SU-DHL-6 (cell line): ENCODE results near the gene DUSP16.

Experiments
- H2AFZ ChIP-seq: fragments of 200-600 bp; sonication (generic); 2 replicates; pipeline ENCODE4 v1.6.1; 2014; ENCODE audit warnings: low read depth, mild to moderate bottlenecking, moderate library complexity, mixed read lengths, antibody characterized with exemption, low read length; ENCODE audit not compliant: severe bottlenecking
- H3F3A ChIP-seq: fragments of 200-600 bp; shearing (Covaris generic); 2 replicates; pipeline ENCODE4 v1.6.0; 2016; ENCODE audit warnings: antibody characterized with exemption, mild to moderate bottlenecking; ENCODE audit not compliant: insufficient read depth
- H3K27ac ChIP-seq: fragments of 200-600 bp; sonication (generic); 2 replicates; pipeline ENCODE4 v1.5.1; 2016; ENCODE audit warnings: low read depth, mild to moderate bottlenecking, low read length, moderate library complexity, mixed read lengths
- H3K27me3 ChIP-seq: fragments of 200-600 bp; sonication (generic), shearing (Covaris generic); 2 replicates; pipeline ENCODE4 v1.6.0; 2014; ENCODE audit warnings: mild to moderate bottlenecking, low read length
- H3K36me3 ChIP-seq: fragments of 200-600 bp; sonication (generic); 2 replicates; pipeline ENCODE4 v1.6.1; 2014; ENCODE audit warnings: mild to moderate bottlenecking, low read length, mixed read lengths
- H3K4me2 ChIP-seq: fragments of 300-600, 200-600 bp; shearing (Covaris generic), sonication (generic); 2 replicates; pipeline ENCODE4 v1.6.0; 2014; ENCODE audit warnings: low read length, low read depth, mild to moderate bottlenecking; ENCODE audit not compliant: poor library complexity, severe bottlenecking
- H3K4me3 ChIP-seq: fragments of 200-600 bp; sonication (generic); 2 replicates; pipeline ENCODE4 v1.5.1; 2014; ENCODE audit warnings: antibody characterized with exemption, low read length, mild to moderate bottlenecking, mixed read lengths; ENCODE audit not compliant: insufficient read depth, poor library complexity, severe bottlenecking
- H3K79me2 ChIP-seq: fragments of 200-600 bp; sonication (generic); 2 replicates; pipeline ENCODE4 v1.6.1; 2014; ENCODE audit warnings: mild to moderate bottlenecking, low read length, moderate library complexity; ENCODE audit not compliant: insufficient read depth
- H3K9ac ChIP-seq: fragments of 200-600 bp; sonication (generic); 2 replicates; pipeline ENCODE4 v1.7.0; 2014; ENCODE audit warnings: mild to moderate bottlenecking, low read length
- H3K9me2 ChIP-seq: fragments of 200-600 bp; sonication (generic); replicated peaks from 2 replicates; pipeline ENCODE4 v1.6.1; 2014; ENCODE audit warnings: low read length; ENCODE audit not compliant: insufficient read depth
- H3K9me3 ChIP-seq: fragments of 200-600 bp; sonication (generic); 2 replicates; pipeline ENCODE4 v1.6.1; 2014; ENCODE audit warnings: low read length, mixed read lengths; ENCODE audit not compliant: insufficient read depth
- H4K20me1 ChIP-seq: fragments of 200-600 bp; sonication (generic); 2 replicates; pipeline ENCODE4 v1.6.1; 2014; ENCODE audit warnings: low read depth, mild to moderate bottlenecking, antibody characterized with exemption, low read length, moderate library complexity, mixed read lengths
- CTCF ChIP-seq: fragments of 200-600 bp; sonication (generic); IDR thresholded peaks from one replicate; pipeline ENCODE4 v1.5.1; 2017; ENCODE audit warnings: antibody characterized with exemption, mild to moderate bottlenecking, low read length, moderate library complexity; ENCODE audit not compliant: insufficient read depth, poor library complexity, severe bottlenecking
- EZH2phosphoT487 ChIP-seq: fragments of 200-600 bp; sonication (generic), shearing (Covaris generic); conservative IDR thresholded peaks from 2 replicates; pipeline ENCODE4 v1.6.1; 2018; ENCODE audit warnings: mild to moderate bottlenecking, antibody characterized with exemption, low read length, moderate library complexity, mixed read lengths

DUSP16 gene

GRCh38 chr12:12510141-12510540 is 52.5 kb downstream of the DUSP16 start:
- Histone ChIP-seq H3K79me2 (no peaks in the 10 kb centered on the region), H3K4me3 (no peak overlapping the region), H3K9me2 (no peaks in the 10 kb centered on the region), H3K4me2 (no peak overlapping the region), H3K27me3 (no peaks in the 10 kb centered on the region), H4K20me1 (no peaks in the 10 kb centered on the region), H3K36me3 (no peaks in the 10 kb centered on the region), H3K9me3 (no peaks in the 10 kb centered on the region), H3F3A (no peaks in the 10 kb centered on the region), H2AFZ (no peak overlapping the region), H3K9ac (no peak overlapping the region), H3K27ac (no peak overlapping the region)
- TF ChIP-seq EZH2phosphoT487, result no peak
- TF ChIP-seq CTCF, result no peak

GRCh38 chr12:12508612-12509011 is 54.1 kb downstream of the DUSP16 start:
- no peak overlapping the region for H3K4me2 ChIP-seq
- H3K36me3 ChIP-seq, result no peaks in the 10 kb centered on the region
- no peaks in the 10 kb centered on the region for H3F3A ChIP-seq
- H3K4me3 ChIP-seq, result no peak overlapping the region
- H3K9me3 ChIP-seq, result no peaks in the 10 kb centered on the region
- no peaks in the 10 kb centered on the region for H4K20me1 ChIP-seq
- H2AFZ ChIP-seq, result no peak overlapping the region
- no peaks in the 10 kb centered on the region for H3K79me2 ChIP-seq
- no peak overlapping the region for H3K9ac ChIP-seq
- H3K27me3 ChIP-seq, result no peaks in the 10 kb centered on the region
- no peak for TF ChIP-seq CTCF
- no peak for TF ChIP-seq EZH2phosphoT487
- H3K27ac ChIP-seq, result no peak overlapping the region
- H3K9me2 ChIP-seq, result no peaks in the 10 kb centered on the region

- Histone ChIP-seq H3K4me3 (no peak overlapping the region), H3K36me3 (no peaks in the 10 kb centered on the region), H3F3A (no peaks in the 10 kb centered on the region), H3K9me3 (no peaks in the 10 kb centered on the region), H4K20me1 (no peaks in the 10 kb centered on the region), H3K9ac (no peak overlapping the region), H2AFZ (no peak overlapping the region), H3K9me2 (no peaks in the 10 kb centered on the region), H3K79me2 (no peaks in the 10 kb centered on the region), H3K27me3 (no peaks in the 10 kb centered on the region), H3K4me2 (no peak overlapping the region), H3K27ac (no peak overlapping the region)
- TF ChIP-seq EZH2phosphoT487, result no peak
- no peak for TF ChIP-seq CTCF
Measured at GRCh38 chr12:12507121-12507520, 55.5 kb downstream of the DUSP16 start.
